Mucosa of rectum (tissue), 2 donors: ENCODE data around the gene BCL2.

Source experiments
- H3K27ac ChIP-seq, 2 donors: one replicate each; pipeline ENCODE4 v1.7.0; 2013; ENCODE audit warnings: inconsistent platforms in 2 of 2, low read depth in 2 of 2, low read length in 2 of 2
- H3K27me3 ChIP-seq, 2 donors: one replicate each; pipeline ENCODE4 v1.7.0; 2013; ENCODE audit warnings: low read length in 2 of 2; ENCODE audit not compliant: control insufficient read depth in 2 of 2, insufficient read depth in 2 of 2
- H3K36me3 ChIP-seq, 2 donors: one replicate each; pipeline ENCODE4 v1.7.0; 2013; ENCODE audit warnings: low read length in 2 of 2; ENCODE audit not compliant: control insufficient read depth in 2 of 2, insufficient read depth in 2 of 2
- H3K4me1 ChIP-seq, 2 donors: one replicate each; pipeline ENCODE4 v1.7.0; 2013; ENCODE audit warnings: low read length in 2 of 2, mild to moderate bottlenecking in 1 of 2; ENCODE audit not compliant: control insufficient read depth in 2 of 2, insufficient read depth in 2 of 2
- H3K4me3 ChIP-seq, 2 donors: one replicate each; pipeline ENCODE4 v1.7.0; 2013; ENCODE audit warnings: low read length in 2 of 2
- H3K9ac ChIP-seq, 2 donors: one replicate each; pipeline ENCODE4 v1.7.0; 2013; ENCODE audit warnings: low read length in 2 of 2, low read depth in 1 of 2, mild to moderate bottlenecking in 1 of 2
- H3K9me3 ChIP-seq, 2 donors: one replicate each; pipeline ENCODE4 v1.7.0; 2013; ENCODE audit warnings: low read length in 2 of 2; ENCODE audit not compliant: control insufficient read depth in 2 of 2
- donor health status: healthy.
- donor health status: Normal muscosa, but diverticular disease.

The BCL2 gene

GRCh38 chr18:63148449-63149301 is 170.9 kb downstream of the BCL2 start:
- no peak overlapping the region for H3K27ac ChIP-seq
- no peaks in the 10 kb centered on the region for H3K9me3 ChIP-seq
- H3K4me1 ChIP-seq, result no peaks in the 10 kb centered on the region
- no peak overlapping the region for H3K9ac ChIP-seq
- no peaks in the 10 kb centered on the region for H3K27me3 ChIP-seq
- no peak overlapping the region for H3K4me3 ChIP-seq
- H3K36me3 ChIP-seq, result no peaks in the 10 kb centered on the region

GRCh38 chr18:63147973-63148372 is 171.6 kb downstream of the BCL2 start:
- no peaks in the 10 kb centered on the region for H3K36me3 ChIP-seq
- H3K9ac ChIP-seq, result no peak overlapping the region
- H3K4me1 ChIP-seq, result peaks cover 0 to 2% of the 10 kb centered on the region in 2 donors
- no peaks in the 10 kb centered on the region for H3K27me3 ChIP-seq
- H3K4me3 ChIP-seq, result no peak overlapping the region
- no peaks in the 10 kb centered on the region for H3K9me3 ChIP-seq
- H3K27ac ChIP-seq, result no peak overlapping the region

- Histone ChIP-seq H3K36me3 (no peaks in the 10 kb centered on the region), H3K27ac (no peak overlapping the region), H3K4me3 (no peak overlapping the region), H3K9me3 (no peaks in the 10 kb centered on the region), H3K9ac (no peak overlapping the region), H3K4me1 (peaks cover 0 to 2% of the 10 kb centered on the region in 2 donors), H3K27me3 (no peaks in the 10 kb centered on the region)
Measured at GRCh38 chr18:63146828-63147409, 172.7 kb downstream of the BCL2 start.

GRCh38 chr18:63145851-63146555 is 173.6 kb downstream of the BCL2 start:
- no peak overlapping the region for H3K4me3 ChIP-seq
- H3K9me3 ChIP-seq, result no peaks in the 10 kb centered on the region
- H3K27ac ChIP-seq, result no peak overlapping the region
- H3K9ac ChIP-seq, result no peak overlapping the region
- no peaks in the 10 kb centered on the region for H3K36me3 ChIP-seq
- peaks cover 0 to 7% of the 10 kb centered on the region in 2 donors for H3K4me1 ChIP-seq
- H3K27me3 ChIP-seq, result no peaks in the 10 kb centered on the region

GRCh38 chr18:63145166-63145850 is 174.3 kb downstream of the BCL2 start:
- no peak overlapping the region for H3K27ac ChIP-seq
- peaks cover 0 to 7% of the 10 kb centered on the region in 2 donors for H3K4me1 ChIP-seq
- H3K27me3 ChIP-seq, result no peaks in the 10 kb centered on the region
- H3K36me3 ChIP-seq, result no peaks in the 10 kb centered on the region
- no peak overlapping the region for H3K9ac ChIP-seq
- no peaks in the 10 kb centered on the region for H3K9me3 ChIP-seq
- H3K4me3 ChIP-seq, result no peak overlapping the region

GRCh38 chr18:63144748-63145147 is 174.8 kb downstream of the BCL2 start:
- peaks cover 0 to 7% of the 10 kb centered on the region in 2 donors for H3K4me1 ChIP-seq
- H3K4me3 ChIP-seq, result no peak overlapping the region

GRCh38 chr18:63143330-63143771 is 176.2 kb downstream of the BCL2 start:
- Histone ChIP-seq H3K36me3 (no peaks in the 10 kb centered on the region), H3K4me1 (peaks cover 0 to 14% of the 10 kb centered on the region in 2 donors), H3K4me3 (peak overlapping the region in 1 of 2 donors; percentile 3), H3K27me3 (no peaks in the 10 kb centered on the region), H3K9ac (no peak overlapping the region), H3K9me3 (no peaks in the 10 kb centered on the region), H3K27ac (peak overlapping the region in 1 of 2 donors; percentile 26)

More at GRCh38 chr18:63144748-63145147, 174.8 kb downstream of the BCL2 start:
- no peaks in the 10 kb centered on the region for H3K27me3 ChIP-seq
- no peaks in the 10 kb centered on the region for H3K36me3 ChIP-seq
- no peaks in the 10 kb centered on the region for H3K9me3 ChIP-seq
- H3K9ac ChIP-seq, result no peak overlapping the region
- H3K27ac ChIP-seq, result no peak overlapping the region

GRCh38 chr18:63142594-63143225 is 176.9 kb downstream of the BCL2 start:
- no peaks in the 10 kb centered on the region for H3K27me3 ChIP-seq
- no peaks in the 10 kb centered on the region for H3K36me3 ChIP-seq
- H3K4me1 ChIP-seq, result peaks cover 0 to 19% of the 10 kb centered on the region in 2 donors
- peak overlapping the region in 1 of 2 donors; percentile 3 for H3K4me3 ChIP-seq
- H3K9me3 ChIP-seq, result no peaks in the 10 kb centered on the region
- H3K27ac ChIP-seq, result peak overlapping the region in 1 of 2 donors; percentile 26
- H3K9ac ChIP-seq, result no peak overlapping the region

- Histone ChIP-seq H3K4me3 (no peak overlapping the region), H3K9ac (no peak overlapping the region)
Measured at GRCh38 chr18:63141778-63142176, 177.8 kb downstream of the BCL2 start.

More at GRCh38 chr18:63141778-63142176, 177.8 kb downstream of the BCL2 start:
- no peaks in the 10 kb centered on the region for H3K9me3 ChIP-seq
- peak overlapping the region; percentile 26 to 30 for H3K27ac ChIP-seq
- peaks cover 0 to 19% of the 10 kb centered on the region in 2 donors for H3K4me1 ChIP-seq
- H3K27me3 ChIP-seq, result no peaks in the 10 kb centered on the region
- no peaks in the 10 kb centered on the region for H3K36me3 ChIP-seq
